ENCODE results near the gene DOC2B. TPM values are rescaled to one million over a fixed set of nuclear protein-coding genes. Genes with fewer than 3 reads are reported as not detected.
A peak's percentile ranks its signal among the peaks of the same experiment; 100 is the strongest.

The DOC2B gene
- total and polyA plus RNA-seq, 2 of the 13 experiments (the other 11 are each of a cell fraction or from before 2014, with no cell fraction given): 0.09 to 0.22 TPM

GRCh38 chr17:193841-194806, 12.7 kb upstream of the DOC2B start (continued):
- TF ChIP-seq SYNCRIP (IDR thresholded peaks at IDR 0.05; ENCODE audit: insufficient read depth, low read depth, low read length) (no peak), ZNF503 (CRISPR knock-in tag; IDR thresholded peaks at IDR 0.05) (no peak), HOXA7 (CRISPR knock-in tag; IDR thresholded peaks at IDR 0.05) (no peak), ZNF18 (CRISPR knock-in tag; IDR thresholded peaks at IDR 0.05; ENCODE audit: insufficient replicate concordance) (no peak), NR2F1 (CRISPR knock-in tag; IDR thresholded peaks at IDR 0.05) (no peak), MEIS1 (CRISPR knock-in tag; IDR thresholded peaks at IDR 0.05; ENCODE audit: borderline replicate concordance) (peak; percentile 34; the same call in 1 of the 2 replicates), ZNF468 (CRISPR knock-in tag; IDR thresholded peaks at IDR 0.05) (no peak), ZGPAT (CRISPR knock-in tag; IDR thresholded peaks at IDR 0.05) (peak; percentile 46; the same call in 1 of the 2 replicates), ZNF75D (CRISPR knock-in tag; IDR thresholded peaks at IDR 0.05; ENCODE audit: borderline replicate concordance) (no peak), ZNF143 (CRISPR knock-in tag; IDR thresholded peaks at IDR 0.05) (no peak), REXO4 (CRISPR knock-in tag; IDR thresholded peaks at IDR 0.05; ENCODE audit: borderline replicate concordance) (no peak), ZNF121 (CRISPR knock-in tag; IDR thresholded peaks at IDR 0.05) (no peak; the same call in 1 of the 2 replicates), ZNF839 (CRISPR knock-in tag; IDR thresholded peaks at IDR 0.05; ENCODE audit: borderline replicate concordance) (0 out of 2 replicates have a peak, but pooled peaks have one; percentile 63), KDM6A (CRISPR knock-in tag; IDR thresholded peaks at IDR 0.05; ENCODE audit: low read depth) (0 out of 2 replicates have a peak, but pooled peaks have one; percentile 25), ZKSCAN5 (CRISPR knock-in tag; IDR thresholded peaks at IDR 0.05) (no peak), PAX8 (CRISPR knock-in tag; IDR thresholded peaks at IDR 0.05; ENCODE audit: borderline replicate concordance) (no peak), ZNF660 (CRISPR knock-in tag; IDR thresholded peaks at IDR 0.05; ENCODE audit: borderline replicate concordance, low read depth) (no peak), ZNF713 (CRISPR knock-in tag; IDR thresholded peaks at IDR 0.05) (no peak), ZFP62 (CRISPR knock-in tag; IDR thresholded peaks at IDR 0.05) (no peak), ZNF572 (CRISPR knock-in tag; IDR thresholded peaks at IDR 0.05) (0 out of 2 replicates have a peak, but pooled peaks have one; percentile 44), ZSCAN9 (CRISPR knock-in tag; IDR thresholded peaks at IDR 0.05; ENCODE audit: borderline replicate concordance) (0 out of 2 replicates have a peak, but pooled peaks have one; percentile 2)

All from HepG2 (cell line).